HEK293 (cell line): Measurements from ENCODE around the gene CEP85L.

Experiments
- CTCF ChIA-PET: fragments of 350-600 bp; formaldehyde crosslinking; extraction: SDS; loops from one replicate; lab custom pipeline; 2021; ENCODE audit warnings: antibody characterized with exemption; lab: Yijun Ruan, JAX
- POLR2A ChIA-PET: fragments of 300-600 bp; formaldehyde crosslinking; extraction: SDS; loops from one replicate; lab custom pipeline; 2020; ENCODE audit warnings: antibody characterized with exemption, inconsistent platforms; lab: Yijun Ruan, JAX
- H3K27ac ChIP-seq: fragments of 200-500 bp; sonication (Bioruptor generic); 2 replicates; pipeline ENCODE4 v1.5.1; 2014; ENCODE audit warnings: low read depth, low read length, control low read depth, inconsistent platforms; ENCODE audit errors: extremely low read depth
- H3K36me3 ChIP-seq, 2 experiments: fragments of 200-500 bp in 1 of 2; sonication (Bioruptor generic) in 1 of 2; 1 replicate in 1 of 2; 2 replicates in 1 of 2; pipeline ENCODE4 v1.5.1; 2014 to 2017; ENCODE audit warnings: inconsistent platforms in 2 of 2, low read length in 2 of 2; ENCODE audit not compliant: control insufficient read depth in 2 of 2, insufficient read depth in 1 of 2
- H3K4me1 ChIP-seq: fragments of 200-500 bp; sonication (Bioruptor generic); 2 replicates; pipeline ENCODE4 v1.5.1; 2014; ENCODE audit warnings: mild to moderate bottlenecking, low read length, inconsistent platforms; ENCODE audit not compliant: control insufficient read depth, insufficient read depth
- H3K4me3 ChIP-seq: 2 replicates; pipeline ENCODE4 v1.5.1; 2011; ENCODE audit warnings: low read depth, mild to moderate bottlenecking, control low read depth, low read length, moderate library complexity
- H3K9me3 ChIP-seq: fragments of 200-500 bp; sonication (Bioruptor generic); 2 replicates; pipeline ENCODE4 v1.5.1; 2014; ENCODE audit warnings: low read depth, low read length, inconsistent platforms; ENCODE audit not compliant: control insufficient read depth, insufficient read depth
- CTCF ChIP-seq: fragments of 450-650 bp; formaldehyde crosslinking; IDR thresholded peaks from 2 replicates; pipeline ENCODE4 v1.5.1; 2016; ENCODE audit warnings: missing biosample characterization, missing genetic modification characterization
- GLIS2 ChIP-seq: fragments of 450-650 bp; formaldehyde crosslinking; IDR thresholded peaks from 2 replicates; pipeline ENCODE4 v1.5.1; 2016; ENCODE audit warnings: missing biosample characterization, missing genetic modification characterization
- HOXA7 ChIP-seq: sonication (generic); formaldehyde crosslinking; IDR thresholded peaks from 2 replicates; pipeline ENCODE4 v1.8.1; 2022; ENCODE audit warnings: missing genetic modification reagents, borderline replicate concordance
- KLF9 ChIP-seq: fragments of 450-650 bp; formaldehyde crosslinking; IDR thresholded peaks from 2 replicates; pipeline ENCODE4 v1.5.1; 2016; ENCODE audit warnings: missing biosample characterization, missing genetic modification characterization, low read depth
- MEIS1 ChIP-seq: sonication (generic); formaldehyde crosslinking; IDR thresholded peaks from 2 replicates; pipeline ENCODE4 v1.8.1; 2022; ENCODE audit warnings: missing genetic modification reagents, mild to moderate bottlenecking, borderline replicate concordance
- MYNN ChIP-seq: fragments of 450-650 bp; formaldehyde crosslinking; IDR thresholded peaks from 2 replicates; pipeline ENCODE4 v1.5.1; 2016; ENCODE audit warnings: missing biosample characterization, missing genetic modification characterization, borderline replicate concordance
- RBAK ChIP-seq: fragments of 450-650 bp; formaldehyde crosslinking; IDR thresholded peaks from 2 replicates; pipeline ENCODE4 v1.5.1; 2016; ENCODE audit warnings: missing biosample characterization, missing genetic modification characterization
- ZBTB17 ChIP-seq: fragments of 450-650 bp; formaldehyde crosslinking; IDR thresholded peaks from 2 replicates; pipeline ENCODE4 v1.5.1; 2016; ENCODE audit warnings: missing biosample characterization, missing genetic modification characterization
- ZBTB48 ChIP-seq: fragments of 450-650 bp; formaldehyde crosslinking; IDR thresholded peaks from 2 replicates; pipeline ENCODE4 v1.5.1; 2016; ENCODE audit warnings: missing biosample characterization, missing genetic modification characterization
- ZFP37 ChIP-seq: fragments of 450-650 bp; formaldehyde crosslinking; IDR thresholded peaks from 2 replicates; pipeline ENCODE4 v1.5.1; 2016; ENCODE audit warnings: missing biosample characterization, missing genetic modification characterization
- ZFP41 ChIP-seq: fragments of 450-650 bp; formaldehyde crosslinking; IDR thresholded peaks from 2 replicates; pipeline ENCODE4 v1.5.1; 2016; ENCODE audit warnings: missing biosample characterization, missing genetic modification characterization, borderline replicate concordance
- ZNF10 ChIP-seq: fragments of 450-650 bp; formaldehyde crosslinking; IDR thresholded peaks from 2 replicates; pipeline ENCODE4 v1.5.1; 2017; ENCODE audit warnings: missing biosample characterization, missing genetic modification characterization
- ZNF138 ChIP-seq: fragments of 450-650 bp; formaldehyde crosslinking; IDR thresholded peaks from 2 replicates; pipeline ENCODE4 v1.5.1; 2016; ENCODE audit warnings: missing biosample characterization, missing genetic modification characterization, borderline replicate concordance
- ZNF423 ChIP-seq: fragments of 450-650 bp; formaldehyde crosslinking; IDR thresholded peaks from 2 replicates; pipeline ENCODE4 v1.5.1; 2016; ENCODE audit warnings: missing biosample characterization, missing genetic modification characterization
- ZNF433 ChIP-seq: fragments of 450-650 bp; formaldehyde crosslinking; IDR thresholded peaks from 2 replicates; pipeline ENCODE4 v1.5.1; 2016; ENCODE audit warnings: missing biosample characterization, missing genetic modification characterization, low read depth
- ZNF48 ChIP-seq: fragments of 450-650 bp; formaldehyde crosslinking; IDR thresholded peaks from 2 replicates; pipeline ENCODE4 v1.5.1; 2016; ENCODE audit warnings: missing biosample characterization, missing genetic modification characterization
- ZNF529 ChIP-seq: fragments of 450-650 bp; formaldehyde crosslinking; IDR thresholded peaks from 2 replicates; pipeline ENCODE4 v1.5.1; 2017; ENCODE audit warnings: missing genetic modification characterization, missing biosample characterization; ENCODE audit not compliant: insufficient replicate concordance
- ZNF530 ChIP-seq: fragments of 450-650 bp; formaldehyde crosslinking; IDR thresholded peaks from 2 replicates; pipeline ENCODE4 v1.5.1; 2016; ENCODE audit warnings: low read depth, missing biosample characterization, missing genetic modification characterization
- ZNF558 ChIP-seq: fragments of 450-650 bp; formaldehyde crosslinking; IDR thresholded peaks from 2 replicates; pipeline ENCODE4 v1.5.1; 2016; ENCODE audit warnings: missing biosample characterization, missing genetic modification characterization
- ZNF843 ChIP-seq: fragments of 450-650 bp; formaldehyde crosslinking; IDR thresholded peaks from 2 replicates; pipeline ENCODE4 v1.5.1; 2016; ENCODE audit warnings: missing biosample characterization, missing genetic modification characterization
- ZSCAN23 ChIP-seq: fragments of 450-650 bp; formaldehyde crosslinking; IDR thresholded peaks from 2 replicates; pipeline ENCODE4 v1.5.1; 2016; ENCODE audit warnings: missing biosample characterization, missing genetic modification characterization
- TF ChIP-seq, protein P1 (sequence below): fragments of 450-650 bp; formaldehyde crosslinking; optimal IDR thresholded peaks from 2 replicates; pipeline ENCODE3; 2016; ENCODE audit warnings: missing biosample characterization, mild to moderate bottlenecking, missing genetic modification characterization
- TF ChIP-seq, protein P2 (sequence below): fragments of 450-650 bp; formaldehyde crosslinking; IDR thresholded peaks from 2 replicates; pipeline ENCODE4 v1.5.1; 2016; ENCODE audit warnings: missing biosample characterization, missing genetic modification characterization

The CEP85L gene

DNA sequence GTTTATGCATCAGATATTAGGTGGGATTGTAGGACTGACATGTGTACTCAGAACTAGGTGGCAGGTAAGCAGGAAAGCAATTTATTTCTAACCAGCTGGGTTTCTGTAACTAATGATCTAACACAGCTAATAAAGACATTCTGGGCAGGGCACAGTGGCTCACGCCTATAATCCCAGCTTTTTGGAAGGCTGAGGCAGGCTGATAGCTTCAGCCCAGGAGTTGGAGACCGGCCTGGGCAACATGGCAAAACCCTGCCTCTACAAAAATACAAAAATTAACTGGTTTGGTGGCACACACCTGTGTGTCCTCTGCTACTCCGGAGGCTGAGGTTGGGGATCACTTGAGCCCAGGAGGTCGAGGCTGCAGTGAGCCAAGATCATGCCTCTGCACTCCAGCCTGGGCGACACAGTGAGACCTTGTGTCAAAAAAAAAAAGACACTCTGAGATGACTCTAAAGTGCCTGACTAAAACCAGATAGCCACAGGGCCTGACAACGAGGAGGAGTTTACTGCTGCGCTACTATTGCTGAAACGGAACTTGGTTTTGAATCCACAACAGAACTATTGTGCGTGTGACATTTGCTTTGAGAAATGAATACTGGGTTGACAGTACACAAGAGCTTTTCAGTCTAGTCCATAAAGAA lies 29.2 kb upstream of the CEP85L start (continued):
- TF ChIP-seq ZNF423 (tag by site-specific recombination): no peak
- no peak for TF ChIP-seq ZFP41 (tag by site-specific recombination)
- no peak for TF ChIP-seq ZNF529 (tag by site-specific recombination)

GRCh38 chr6:118679327-118679901 lies 28.0 kb upstream of the CEP85L start:
- TF ChIP-seq KLF9 (tag by site-specific recombination) (no peak), ZNF843 (tag by site-specific recombination) (no peak), ZNF138 (tag by site-specific recombination) (no peak), ZSCAN23 (tag by site-specific recombination) (no peak), ZNF558 (tag by site-specific recombination) (no peak)
- H3K9me3 ChIP-seq: no peaks in the 10 kb centered on the region
- H3K4me3 ChIP-seq: no peak overlapping the region
- CTCF ChIA-PET: no interaction called here
- POLR2A ChIA-PET: no interaction called here
- no peaks in the 10 kb centered on the region for H3K36me3 ChIP-seq
- H3K4me1 ChIP-seq: no peaks in the 10 kb centered on the region
- H3K27ac ChIP-seq: no peak overlapping the region

DNA sequence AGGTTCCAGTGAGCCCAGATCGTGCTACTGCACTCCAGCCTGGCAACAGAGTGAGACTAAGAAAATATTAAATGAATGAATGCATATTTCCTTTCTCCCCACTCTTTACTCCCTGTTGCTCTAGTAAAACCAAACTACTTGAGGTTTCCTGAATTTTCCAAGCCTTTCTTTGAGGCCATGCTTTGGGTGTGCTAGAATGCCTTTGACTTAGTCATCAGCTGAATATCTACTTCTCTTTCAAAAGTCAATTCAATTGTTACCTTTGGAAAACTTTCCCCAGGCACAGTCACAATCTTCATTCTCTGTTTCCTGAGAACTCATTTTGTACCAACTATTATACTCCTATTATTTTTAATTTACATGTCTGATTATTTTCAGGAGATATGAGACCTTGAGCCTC lies 27.5 kb upstream of the CEP85L start:
- CTCF ChIA-PET: interaction anchor here (1.1 kb wide), 1 partner anchor 13 kb away, joined by 3 read pairs; no protein-coding TSS in a partner anchor

More for the DNA sequence above, 27.5 kb upstream of the CEP85L start:
- POLR2A ChIA-PET: no interaction called here
- no peak overlapping the region for H3K4me3 ChIP-seq
- no peak overlapping the region for H3K27ac ChIP-seq
- H3K4me1 ChIP-seq: no peaks in the 10 kb centered on the region
- H3K36me3 ChIP-seq: no peaks in the 10 kb centered on the region
- H3K9me3 ChIP-seq: no peaks in the 10 kb centered on the region
- no peak for TF ChIP-seq ZNF48 (tag by site-specific recombination)
- no peak for TF ChIP-seq ZNF530 (tag by site-specific recombination)
- no peak for TF ChIP-seq CTCF (tag by site-specific recombination)
- TF ChIP-seq ZBTB48 (tag by site-specific recombination): no peak
- TF ChIP-seq GLIS2 (tag by site-specific recombination): no peak
- TF ChIP-seq MEIS1 (CRISPR knock-in tag): no peak
- TF ChIP-seq ZFP41 (tag by site-specific recombination): no peak
- no peak for TF ChIP-seq ZNF433
- TF ChIP-seq MYNN: no peak
- TF ChIP-seq ZBTB17 (tag by site-specific recombination): no peak
- TF ChIP-seq, protein P1, sequence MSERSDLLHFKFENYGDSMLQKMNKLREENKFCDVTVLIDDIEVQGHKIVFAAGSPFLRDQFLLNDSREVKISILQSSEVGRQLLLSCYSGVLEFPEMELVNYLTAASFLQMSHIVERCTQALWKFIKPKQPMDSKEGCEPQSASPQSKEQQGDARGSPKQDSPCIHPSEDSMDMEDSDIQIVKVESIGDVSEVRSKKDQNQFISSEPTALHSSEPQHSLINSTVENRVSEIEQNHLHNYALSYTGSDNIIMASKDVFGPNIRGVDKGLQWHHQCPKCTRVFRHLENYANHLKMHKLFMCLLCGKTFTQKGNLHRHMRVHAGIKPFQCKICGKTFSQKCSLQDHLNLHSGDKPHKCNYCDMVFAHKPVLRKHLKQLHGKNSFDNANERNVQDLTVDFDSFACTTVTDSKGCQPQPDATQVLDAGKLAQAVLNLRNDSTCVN (tag by site-specific recombination): no peak
- no peak for TF ChIP-seq ZNF10 (tag by site-specific recombination)
- no peak for TF ChIP-seq ZFP37 (tag by site-specific recombination)
- TF ChIP-seq HOXA7 (CRISPR knock-in tag): no peak
- TF ChIP-seq RBAK (tag by site-specific recombination): no peak
- TF ChIP-seq, protein P2, sequence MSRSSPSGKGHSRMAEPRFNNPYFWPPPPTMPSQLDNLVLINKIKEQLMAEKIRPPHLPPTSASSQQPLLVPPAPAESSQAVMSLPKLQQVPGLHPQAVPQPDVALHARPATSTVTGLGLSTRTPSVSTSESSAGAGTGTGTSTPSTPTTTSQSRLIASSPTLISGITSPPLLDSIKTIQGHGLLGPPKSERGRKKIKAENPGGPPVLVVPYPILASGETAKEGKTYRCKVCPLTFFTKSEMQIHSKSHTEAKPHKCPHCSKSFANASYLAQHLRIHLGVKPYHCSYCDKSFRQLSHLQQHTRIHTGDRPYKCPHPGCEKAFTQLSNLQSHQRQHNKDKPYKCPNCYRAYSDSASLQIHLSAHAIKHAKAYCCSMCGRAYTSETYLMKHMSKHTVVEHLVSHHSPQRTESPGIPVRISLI (tag by site-specific recombination): no peak
